CD14-positive monocyte (primary cell): ENCODE data around the gene PAPSS2. TPM values are rescaled to one million over a fixed set of nuclear protein-coding genes. Genes with fewer than 3 reads are reported as not detected.

Experiments used
- DNase-seq, 3 donors: peaks; one replicate each; pipeline ENCODE4 v3.0.0-alpha.2; 2011 to 2022
- H2AFZ ChIP-seq: 2 replicates; pipeline ENCODE4 v1.6.0; 2012; ENCODE audit warnings: mild to moderate bottlenecking, low read depth, low read length, inconsistent platforms; ENCODE audit not compliant: insufficient read depth, poor library complexity, severe bottlenecking
- H3K27ac ChIP-seq, 2 donors: 1 replicate in 1 of 2; 2 replicates in 1 of 2; pipeline ENCODE4 v1.5.1; 2012 to 2013; ENCODE audit warnings: low read length in 2 of 2, control low read depth in 1 of 2, inconsistent platforms in 1 of 2, low read depth in 1 of 2, mild to moderate bottlenecking in 1 of 2
- H3K27me3 ChIP-seq, 2 donors: one replicate each; pipeline versions ENCODE4 v1.6.0 to v1.6.1; 2011 to 2013; ENCODE audit warnings: low read length in 2 of 2; ENCODE audit not compliant: control insufficient read depth in 2 of 2, insufficient read depth in 2 of 2
- H3K36me3 ChIP-seq, 2 donors: replicated peaks in 1 of 2; 1 replicate in 1 of 2; 2 replicates in 1 of 2; pipeline versions ENCODE4 v1.5.1 to v1.6.1; 2012 to 2013; ENCODE audit warnings: low read length in 2 of 2, control low read depth in 1 of 2, inconsistent platforms in 1 of 2, mild to moderate bottlenecking in 1 of 2; ENCODE audit not compliant: insufficient read depth in 2 of 2, control insufficient read depth in 1 of 2
- H3K4me1 ChIP-seq, 2 donors: 1 replicate in 1 of 2; 2 replicates in 1 of 2; pipeline versions ENCODE4 v1.5.1 to v1.6.1; 2012 to 2013; ENCODE audit warnings: low read length in 2 of 2, control low read depth in 1 of 2, inconsistent platforms in 1 of 2, mild to moderate bottlenecking in 1 of 2, moderate library complexity in 1 of 2; ENCODE audit not compliant: insufficient read depth in 2 of 2, control insufficient read depth in 1 of 2
- H3K4me2 ChIP-seq: replicated peaks from 2 replicates; pipeline ENCODE3; 2012; ENCODE audit warnings: low read length, moderate library complexity, mild to moderate bottlenecking; ENCODE audit not compliant: poor library complexity, severe bottlenecking; ENCODE audit errors: extremely low read depth
- H3K4me3 ChIP-seq, 3 experiments: fragments of 200-600 bp in 1 of 3; sonication (generic) in 1 of 3; replicated peaks in 1 of 3; 1 replicate in 2 of 3; 2 replicates in 1 of 3; pipeline ENCODE4 v1.5.1; 2011 to 2013; ENCODE audit warnings: low read length in 3 of 3, mild to moderate bottlenecking in 3 of 3, control low read depth in 2 of 3, low read depth in 2 of 3, inconsistent platforms in 1 of 3, moderate library complexity in 1 of 3
- H3K79me2 ChIP-seq: 2 replicates; pipeline ENCODE4 v1.6.0; 2012; ENCODE audit warnings: mild to moderate bottlenecking, control low read depth, inconsistent platforms, low read length, moderate library complexity; ENCODE audit not compliant: insufficient read depth
- H3K9ac ChIP-seq: 2 replicates; pipeline ENCODE4 v1.6.0; 2017; ENCODE audit warnings: low read length, mild to moderate bottlenecking; ENCODE audit not compliant: insufficient read depth, poor library complexity, severe bottlenecking
- H3K9me3 ChIP-seq, 2 donors: replicated peaks in 1 of 2; 1 replicate in 1 of 2; 2 replicates in 1 of 2; pipeline versions ENCODE4 v1.5.1 to v1.6.1; 2012 to 2013; ENCODE audit warnings: low read length in 2 of 2, control low read depth in 1 of 2; ENCODE audit not compliant: control insufficient read depth in 1 of 2, insufficient read depth in 1 of 2
- H4K20me1 ChIP-seq: 2 replicates; pipeline ENCODE4 v1.6.0; 2012; ENCODE audit warnings: mild to moderate bottlenecking, low read length, control low read depth, moderate library complexity; ENCODE audit not compliant: insufficient read depth
- H3K27ac Mint-ChIP-seq, 7 donors: one replicate each; pipeline ENCODE4 v1.8.0; 2020; ENCODE audit warnings: mild to moderate bottlenecking in 7 of 7, mixed read lengths in 7 of 7, moderate library complexity in 6 of 7, inconsistent platforms in 2 of 7
- H3K27me3 Mint-ChIP-seq, 3 donors: one replicate each; pipeline ENCODE4 v1.8.0; 2021 to 2022; ENCODE audit warnings: low read depth in 3 of 3, mild to moderate bottlenecking in 3 of 3, mixed read lengths in 3 of 3, moderate library complexity in 3 of 3, inconsistent platforms in 1 of 3
- H3K36me3 Mint-ChIP-seq, 2 donors: one replicate each; pipeline ENCODE4 v1.8.0; 2020; ENCODE audit warnings: mixed read lengths in 2 of 2, inconsistent platforms in 1 of 2, mild to moderate bottlenecking in 1 of 2
- H3K4me1 Mint-ChIP-seq: one replicate; pipeline ENCODE4 v1.8.0; 2020; ENCODE audit warnings: mild to moderate bottlenecking, mixed read lengths
- H3K4me3 Mint-ChIP-seq, 2 donors: one replicate each; pipeline ENCODE4 v1.8.0; 2020; ENCODE audit warnings: mild to moderate bottlenecking in 2 of 2, mixed read lengths in 2 of 2, moderate library complexity in 1 of 2
- H3K9me3 Mint-ChIP-seq, 7 donors: one replicate each; pipeline ENCODE4 v1.8.0; 2020 to 2022; ENCODE audit warnings: mixed read lengths in 7 of 7, mild to moderate bottlenecking in 6 of 7, moderate library complexity in 6 of 7, inconsistent platforms in 2 of 7
- WGBS: methylation state at CpG from one replicate; pipeline ENCODE4 v1.1.5; 2013; ENCODE audit warnings: missing lambda C conversion rate; ENCODE audit not compliant: insufficient coverage; 5-methylcytosine and 5-hydroxymethylcytosine counted together
- intact Hi-C, 2 donors: fragments of 100-400 bp; cut with micrococcal nuclease; formaldehyde crosslinking; loops; one replicate each; pipeline versions ENCODE4 v1.15.0 to v1.15.1; 2023
- polyA plus RNA-seq, 3 donors: library from polyadenylated mRNA; depleted of rRNA in 1 of 3; unstranded in 2 of 3; stranded (reverse) in 1 of 3; fragments of 300-500 nt in 2 of 3; fragments of >200 nt in 1 of 3; fragmentation: Illumina TruSeq in 2 of 3; gene quantifications; 1 replicate in 2 of 3; 2 replicates in 1 of 3; pipeline ENCODE4 v1.2.3, GENCODE V29; 2012 to 2021
- TF ChIP-seq, protein P1 (sequence below): fragments of 200-600 bp; IDR thresholded peaks from one replicate; pipeline ENCODE4 v1.8.0; 2022; ENCODE audit warnings: antibody characterized with exemption, mild to moderate bottlenecking

Gene PAPSS2
- polyA plus RNA-seq, 3 donors, result 3.5 to 6.5 (median 6.2) TPM

DNA sequence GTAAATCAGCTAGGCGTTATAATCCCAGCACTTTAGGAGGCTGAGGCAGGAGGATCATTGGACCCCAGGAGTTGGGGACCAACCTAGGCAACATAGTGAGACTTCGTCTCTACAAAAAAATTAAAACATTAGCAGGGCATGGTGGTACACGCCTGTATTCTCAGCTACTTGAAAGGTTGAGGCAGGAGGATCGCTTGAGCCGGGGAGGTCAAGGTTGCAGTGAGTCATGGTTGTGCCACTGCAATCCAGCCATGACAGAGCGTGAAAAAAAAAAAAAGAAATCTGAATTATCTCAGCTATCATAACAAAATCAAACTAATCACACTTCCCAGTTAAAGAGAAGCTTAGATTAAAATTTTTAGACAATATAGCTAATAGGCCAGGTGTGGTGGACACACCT lies 123.0 kb downstream of the PAPSS2 start:
- H3K36me3 Mint-ChIP-seq, result peaks cover 45 to 57% of the 10 kb centered on the region in 2 donors
- no peaks in the 10 kb centered on the region for H3K27me3 ChIP-seq
- no peak overlapping the region for H3K27ac ChIP-seq
- TF ChIP-seq, protein P1, sequence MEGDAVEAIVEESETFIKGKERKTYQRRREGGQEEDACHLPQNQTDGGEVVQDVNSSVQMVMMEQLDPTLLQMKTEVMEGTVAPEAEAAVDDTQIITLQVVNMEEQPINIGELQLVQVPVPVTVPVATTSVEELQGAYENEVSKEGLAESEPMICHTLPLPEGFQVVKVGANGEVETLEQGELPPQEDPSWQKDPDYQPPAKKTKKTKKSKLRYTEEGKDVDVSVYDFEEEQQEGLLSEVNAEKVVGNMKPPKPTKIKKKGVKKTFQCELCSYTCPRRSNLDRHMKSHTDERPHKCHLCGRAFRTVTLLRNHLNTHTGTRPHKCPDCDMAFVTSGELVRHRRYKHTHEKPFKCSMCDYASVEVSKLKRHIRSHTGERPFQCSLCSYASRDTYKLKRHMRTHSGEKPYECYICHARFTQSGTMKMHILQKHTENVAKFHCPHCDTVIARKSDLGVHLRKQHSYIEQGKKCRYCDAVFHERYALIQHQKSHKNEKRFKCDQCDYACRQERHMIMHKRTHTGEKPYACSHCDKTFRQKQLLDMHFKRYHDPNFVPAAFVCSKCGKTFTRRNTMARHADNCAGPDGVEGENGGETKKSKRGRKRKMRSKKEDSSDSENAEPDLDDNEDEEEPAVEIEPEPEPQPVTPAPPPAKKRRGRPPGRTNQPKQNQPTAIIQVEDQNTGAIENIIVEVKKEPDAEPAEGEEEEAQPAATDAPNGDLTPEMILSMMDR, result no peak
- H4K20me1 ChIP-seq, result no peaks in the 10 kb centered on the region
- H3K4me3 Mint-ChIP-seq, result no peak overlapping the region
- intact Hi-C loops, result no loop called here
- no peak overlapping the region for H3K4me2 ChIP-seq
- H3K9me3 ChIP-seq, result no peaks in the 10 kb centered on the region
- H3K9me3 Mint-ChIP-seq, result no peaks in the 10 kb centered on the region
- H3K4me1 Mint-ChIP-seq, result no peaks in the 10 kb centered on the region
- H3K27ac Mint-ChIP-seq, result no peak overlapping the region
- H2AFZ ChIP-seq, result no peak overlapping the region
- no peaks in the 10 kb centered on the region for H3K27me3 Mint-ChIP-seq
- no peak overlapping the region for H3K4me3 ChIP-seq
- H3K9ac ChIP-seq, result no peak overlapping the region
- no peaks in the 10 kb centered on the region for H3K79me2 ChIP-seq
- WGBS, result 95% methylated on average over 3 of the region's 6 CpGs
- DNase-seq, result no peak
- H3K4me1 ChIP-seq, result no peaks in the 10 kb centered on the region
- peaks cover 38 to 76% of the 10 kb centered on the region in 2 donors for H3K36me3 ChIP-seq

DNA sequence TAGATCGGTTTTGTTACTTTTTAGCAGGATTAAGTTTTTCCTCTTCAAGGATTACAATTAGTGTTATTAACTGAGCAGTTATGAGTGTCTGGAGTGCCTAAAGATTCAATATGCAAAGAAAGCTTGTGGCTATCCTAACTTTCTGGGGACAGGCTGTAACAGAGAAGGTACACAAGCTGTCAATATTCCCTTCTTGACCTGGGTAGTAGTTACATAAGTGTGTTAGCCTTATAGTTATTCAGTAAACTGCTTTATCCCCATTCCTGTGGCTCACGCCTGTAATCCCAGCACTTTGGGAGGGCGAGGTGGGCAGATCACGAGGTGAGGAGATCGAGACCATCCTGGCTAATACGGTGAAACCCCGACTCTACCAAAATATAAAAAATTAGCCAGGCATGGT lies 126.7 kb downstream of the PAPSS2 start:
- no peak overlapping the region for H3K4me3 ChIP-seq

More for the DNA sequence above, 126.7 kb downstream of the PAPSS2 start:
- Histone ChIP-seq H3K27me3 (no peaks in the 10 kb centered on the region), H3K36me3 (peaks cover 49 to 85% of the 10 kb centered on the region in 2 donors), H3K9ac (no peak overlapping the region), H3K4me2 (no peak overlapping the region), H3K79me2 (no peaks in the 10 kb centered on the region), H3K9me3 (no peaks in the 10 kb centered on the region), H3K4me1 (no peaks in the 10 kb centered on the region), H4K20me1 (no peaks in the 10 kb centered on the region), H2AFZ (no peak overlapping the region), H3K27ac (no peak overlapping the region)
- Mint-ChIP-seq H3K9me3 (no peaks in the 10 kb centered on the region), H3K27me3 (no peaks in the 10 kb centered on the region), H3K27ac (no peak overlapping the region), H3K4me1 (no peaks in the 10 kb centered on the region), H3K36me3 (peaks cover 50 to 64% of the 10 kb centered on the region in 2 donors), H3K4me3 (no peak overlapping the region)
- TF ChIP-seq, protein P1, result no peak
- intact Hi-C loops, result no loop called here
- WGBS, result 93% methylated on average over 4 of the region's 7 CpGs
- no peak for DNase-seq
